GM23248 (cell line): ENCODE data around the gene RSPH9.

Experiments
- EZH2 ChIP-seq: fragments of 200-600 bp; sonication (generic); IDR thresholded peaks from 2 replicates; pipeline ENCODE4 v1.6.1; 2018; ENCODE audit warnings: antibody characterized with exemption, mild to moderate bottlenecking; ENCODE audit not compliant: insufficient read depth, poor library complexity, severe bottlenecking
- EZH2phosphoT487 ChIP-seq: fragments of 200-600 bp; sonication (generic); IDR thresholded peaks from 2 replicates; pipeline ENCODE4 v1.6.1; 2018; ENCODE audit warnings: antibody characterized with exemption, moderate library complexity, mild to moderate bottlenecking, low read depth; ENCODE audit not compliant: insufficient read depth

DNA sequence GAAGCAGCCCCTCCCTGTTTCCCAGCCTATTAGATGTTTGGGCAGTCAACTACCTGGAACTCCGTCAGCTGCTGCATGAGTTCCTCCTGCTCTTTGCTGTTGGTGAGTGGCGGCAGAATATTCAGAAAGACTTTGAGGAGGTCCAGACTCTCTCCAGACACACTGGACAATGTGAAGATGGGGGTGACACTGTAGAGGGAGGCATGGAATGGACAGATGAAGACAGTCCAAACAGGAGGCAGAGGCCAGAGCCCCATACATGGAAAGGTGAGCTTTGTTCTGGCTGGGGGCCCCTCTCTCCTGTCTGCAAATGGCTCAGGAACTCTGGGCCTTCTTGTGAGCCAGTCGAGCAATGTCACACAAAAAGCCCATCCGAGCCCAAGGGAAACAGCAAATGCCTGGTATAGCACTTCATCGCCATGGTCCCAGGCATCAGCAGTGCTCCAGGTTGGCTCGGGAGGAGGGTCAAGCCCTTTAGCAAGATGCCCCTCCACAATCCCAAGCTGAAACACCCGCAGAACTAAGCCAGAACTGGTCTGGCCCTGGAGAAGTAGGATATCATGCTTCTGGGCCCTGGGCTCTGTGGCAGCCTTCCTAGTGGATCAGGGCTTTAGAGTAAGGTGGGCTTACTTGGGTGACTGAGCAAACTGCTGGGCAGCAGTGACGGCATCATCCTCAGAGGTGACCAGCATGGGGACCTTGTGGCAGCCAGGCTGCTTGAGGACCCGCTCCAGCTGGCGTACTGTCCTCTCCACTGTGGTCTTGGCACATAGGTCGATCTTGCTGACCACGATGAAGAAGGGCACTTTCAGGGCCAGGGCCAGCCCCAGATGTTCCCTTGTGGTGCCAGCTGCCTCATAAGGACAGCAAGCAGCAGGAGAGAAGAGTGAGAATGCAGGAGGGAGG lies 20.7 kb upstream of the RSPH9 start:
- no peak for TF ChIP-seq EZH2phosphoT487
- TF ChIP-seq EZH2, result no peak
